Transverse colon (tissue), 4 donors: ENCODE data around the gene REG4. TPM values are rescaled to one million over a fixed set of nuclear protein-coding genes. Genes with fewer than 3 reads are reported as not detected.
A peak's percentile ranks its signal among the peaks of the same experiment; 100 is the strongest.

Source experiments
- DNase-seq: peaks from one replicate; pipeline ENCODE4 v3.0.0-alpha.2; 2019
- H3K27ac ChIP-seq, 4 donors: fragments of 200-600 bp; sonication (generic); 2 replicates each; pipeline ENCODE4 v1.5.1; 2016 to 2018; ENCODE audit warnings: inconsistent platforms in 4 of 4
- H3K27me3 ChIP-seq: fragments of 200-600 bp; sonication (generic); 2 replicates; pipeline ENCODE4 v1.5.1; 2017; ENCODE audit warnings: inconsistent platforms
- H3K36me3 ChIP-seq, 4 donors: fragments of 200-600 bp; sonication (generic); 2 replicates each; pipeline ENCODE4 v1.5.1; 2017 to 2019; ENCODE audit warnings: inconsistent platforms in 4 of 4
- H3K4me1 ChIP-seq, 4 donors: fragments of 200-600 bp; sonication (generic); 2 replicates each; pipeline ENCODE4 v1.5.1; 2017 to 2020; ENCODE audit warnings: inconsistent platforms in 4 of 4
- H3K4me3 ChIP-seq, 4 donors: fragments of 200-600 bp; sonication (generic); 1 replicate in 1 of 4; 2 replicates in 3 of 4; pipeline versions ENCODE4 v1.5.1 to v1.6.1; 2017 to 2019; ENCODE audit warnings: inconsistent platforms in 4 of 4
- H3K9me3 ChIP-seq, 2 donors: fragments of 200-600 bp; sonication (generic); 2 replicates each; pipeline ENCODE4 v1.5.1; 2017 to 2019; ENCODE audit warnings: inconsistent platforms in 2 of 2
- EP300 ChIP-seq: sonication (generic); formaldehyde crosslinking; IDR thresholded peaks from one replicate; pipeline ENCODE4 v1.6.1; 2017; ENCODE audit warnings: antibody characterized with exemption, low read depth
- POLR2A ChIP-seq: fragments of 450-650 bp; IDR thresholded peaks from one replicate; pipeline ENCODE4 v1.6.1; 2016; ENCODE audit warnings: antibody characterized with exemption, mild to moderate bottlenecking, moderate library complexity
- POLR2AphosphoS5 ChIP-seq, 3 donors: sonication (generic); formaldehyde crosslinking; IDR thresholded peaks; one replicate each; pipeline ENCODE4 v1.6.1; 2016; ENCODE audit warnings: antibody characterized with exemption in 3 of 3
- WGBS, 2 donors: methylation state at CpG; one replicate each; pipeline ENCODE4 v1.1.5; 2018; ENCODE audit warnings: low coverage in 1 of 2; 5-methylcytosine and 5-hydroxymethylcytosine counted together
- in situ Hi-C, 4 donors: fragments of 200-750 bp; cut with MboI; loops; one replicate each; pipeline versions ENCODE4 v1.15.0 to v1.15.1; 2017; ENCODE audit warnings: low sequenced_read_pairs in 3 of 4, low pct_ligation_motif_present in 1 of 4, low pct_unique_long_range_greater_than_20kb in 1 of 4
- intact Hi-C: fragments of 100-400 bp; cut with DNase I; formaldehyde crosslinking; loops from one replicate; pipeline ENCODE4 v1.15.1; 2023; ENCODE audit warnings: low total_unique reads
- total RNA-seq, 4 donors: library from RNA; depleted of rRNA; stranded (reverse); fragments of >200 nt; gene quantifications; one replicate each; pipeline ENCODE4 v1.1.0, GENCODE V29; 2016
- TF ChIP-seq, protein P1 (sequence below), 5 experiments: fragments of 200-600 bp in 3 of 5; fragments of 450-650 bp in 2 of 5; sonication (generic) in 3 of 5; IDR thresholded peaks; 1 replicate in 2 of 5; 2 replicates in 3 of 5; pipeline ENCODE4 v1.5.1; 2016 to 2017; ENCODE audit warnings: antibody characterized with exemption in 5 of 5, inconsistent platforms in 3 of 5, mild to moderate bottlenecking in 2 of 5, moderate library complexity in 1 of 5

Gene REG4
- total RNA-seq, 4 donors from 2014 or later: 0.48 to 11.9 (median 3.2) TPM; not detected in 1

DNA sequence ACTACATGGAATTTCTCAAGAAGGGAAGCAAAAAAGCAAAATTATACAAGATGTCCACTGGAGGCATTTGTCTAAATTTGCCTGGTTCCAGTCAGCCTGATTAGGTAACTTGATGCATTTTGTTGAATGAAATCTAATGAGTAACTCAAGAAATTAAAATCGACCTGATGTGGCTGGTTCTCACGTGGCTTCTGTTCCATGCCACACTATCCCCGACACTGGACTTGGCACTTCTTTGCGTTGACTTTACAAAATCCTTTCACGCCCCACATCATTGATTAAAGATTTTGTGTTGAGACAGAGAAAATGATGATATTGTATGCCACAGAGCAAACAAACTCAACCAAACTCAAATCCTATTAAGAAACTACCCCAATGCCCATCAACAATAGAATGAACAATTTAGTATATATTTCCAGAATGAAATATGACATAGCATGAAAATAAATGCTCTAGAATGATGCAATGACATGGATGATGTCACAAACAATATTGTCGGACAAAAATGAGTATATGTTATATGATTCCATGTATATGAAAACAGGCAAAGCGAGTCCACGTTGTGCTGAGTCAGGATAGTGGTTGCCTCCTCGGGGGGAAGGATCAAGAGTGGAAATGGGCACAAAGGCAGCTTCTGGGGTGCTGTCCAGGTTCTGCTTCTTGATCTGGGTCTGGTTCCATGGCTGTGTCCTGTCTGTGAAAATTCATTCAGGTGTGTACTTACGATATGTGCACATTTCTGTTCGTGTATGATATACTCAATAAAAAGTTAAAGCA, 29.6 kb downstream of the REG4 start:
- Histone ChIP-seq H3K27ac (peak overlapping the region in 2 of 4 donors; percentile 77 to 86), H3K9me3 (no peaks in the 10 kb centered on the region), H3K27me3 (no peaks in the 10 kb centered on the region), H3K4me3 (no peak overlapping the region), H3K36me3 (no peaks in the 10 kb centered on the region), H3K4me1 (peaks cover 23 to 64% (median 37%) of the 10 kb centered on the region in 4 donors)
- TF ChIP-seq, protein P1, sequence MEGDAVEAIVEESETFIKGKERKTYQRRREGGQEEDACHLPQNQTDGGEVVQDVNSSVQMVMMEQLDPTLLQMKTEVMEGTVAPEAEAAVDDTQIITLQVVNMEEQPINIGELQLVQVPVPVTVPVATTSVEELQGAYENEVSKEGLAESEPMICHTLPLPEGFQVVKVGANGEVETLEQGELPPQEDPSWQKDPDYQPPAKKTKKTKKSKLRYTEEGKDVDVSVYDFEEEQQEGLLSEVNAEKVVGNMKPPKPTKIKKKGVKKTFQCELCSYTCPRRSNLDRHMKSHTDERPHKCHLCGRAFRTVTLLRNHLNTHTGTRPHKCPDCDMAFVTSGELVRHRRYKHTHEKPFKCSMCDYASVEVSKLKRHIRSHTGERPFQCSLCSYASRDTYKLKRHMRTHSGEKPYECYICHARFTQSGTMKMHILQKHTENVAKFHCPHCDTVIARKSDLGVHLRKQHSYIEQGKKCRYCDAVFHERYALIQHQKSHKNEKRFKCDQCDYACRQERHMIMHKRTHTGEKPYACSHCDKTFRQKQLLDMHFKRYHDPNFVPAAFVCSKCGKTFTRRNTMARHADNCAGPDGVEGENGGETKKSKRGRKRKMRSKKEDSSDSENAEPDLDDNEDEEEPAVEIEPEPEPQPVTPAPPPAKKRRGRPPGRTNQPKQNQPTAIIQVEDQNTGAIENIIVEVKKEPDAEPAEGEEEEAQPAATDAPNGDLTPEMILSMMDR (IDR thresholded peaks at IDR 0.05): no peak
- no peak for TF ChIP-seq EP300
- no peak for TF ChIP-seq POLR2A
- no peak for TF ChIP-seq POLR2AphosphoS5 (IDR thresholded peaks at IDR 0.05)
- WGBS, 2 donors: 90 to 93% methylated on average over 7 to 11 of the region's 11 CpGs
- in situ Hi-C loops (no loop called here), intact Hi-C loops (no loop called here)
- DNase-seq: no peak

DNA sequence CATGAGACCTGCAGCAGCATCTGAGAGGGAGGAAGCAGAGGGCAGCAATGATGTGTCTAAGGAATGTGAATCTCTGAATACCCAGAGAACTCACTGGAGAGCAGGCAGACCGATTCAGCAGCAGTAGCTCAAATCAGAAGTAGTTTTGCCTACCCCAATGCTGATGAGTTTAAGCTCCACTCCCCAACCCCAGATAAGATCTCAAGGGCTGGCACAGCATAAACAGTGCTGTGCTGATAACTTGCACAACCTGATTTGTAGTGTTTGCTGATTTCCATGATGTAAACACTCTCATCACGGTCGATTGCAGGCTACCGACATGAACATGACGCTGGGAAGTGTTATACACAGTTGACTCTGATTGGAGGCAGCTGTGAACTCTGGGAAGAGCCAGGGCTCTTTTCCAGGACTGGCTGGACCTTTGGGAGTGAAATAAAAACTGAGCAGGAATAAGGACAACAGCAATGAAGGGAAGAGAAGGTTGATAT, 31.3 kb downstream of the REG4 start:
- 35% methylated on average over 5 of the region's 5 CpGs; no CpG with 5 or more reads in 1 of the 2 donors for WGBS, 2 donors
- no peaks in the 10 kb centered on the region for H3K36me3 ChIP-seq
- peaks cover 22 to 54% (median 44%) of the 10 kb centered on the region in 4 donors for H3K4me1 ChIP-seq
- H3K27me3 ChIP-seq: no peaks in the 10 kb centered on the region
- DNase-seq: peak; percentile 70
- peak overlapping the region in 2 of 4 donors; percentile 4 to 10 for H3K4me3 ChIP-seq
- H3K9me3 ChIP-seq: no peaks in the 10 kb centered on the region
- peak overlapping the region; percentile 77 to 86 (median 82) for H3K27ac ChIP-seq
- peak; percentile 45 to 88 (median 65) for TF ChIP-seq POLR2AphosphoS5 (IDR thresholded peaks at IDR 0.05)
- TF ChIP-seq, protein P1 (IDR thresholded peaks at IDR 0.05): no peak
- intact Hi-C loops: no loop called here
- in situ Hi-C loops: no loop called here

DNA sequence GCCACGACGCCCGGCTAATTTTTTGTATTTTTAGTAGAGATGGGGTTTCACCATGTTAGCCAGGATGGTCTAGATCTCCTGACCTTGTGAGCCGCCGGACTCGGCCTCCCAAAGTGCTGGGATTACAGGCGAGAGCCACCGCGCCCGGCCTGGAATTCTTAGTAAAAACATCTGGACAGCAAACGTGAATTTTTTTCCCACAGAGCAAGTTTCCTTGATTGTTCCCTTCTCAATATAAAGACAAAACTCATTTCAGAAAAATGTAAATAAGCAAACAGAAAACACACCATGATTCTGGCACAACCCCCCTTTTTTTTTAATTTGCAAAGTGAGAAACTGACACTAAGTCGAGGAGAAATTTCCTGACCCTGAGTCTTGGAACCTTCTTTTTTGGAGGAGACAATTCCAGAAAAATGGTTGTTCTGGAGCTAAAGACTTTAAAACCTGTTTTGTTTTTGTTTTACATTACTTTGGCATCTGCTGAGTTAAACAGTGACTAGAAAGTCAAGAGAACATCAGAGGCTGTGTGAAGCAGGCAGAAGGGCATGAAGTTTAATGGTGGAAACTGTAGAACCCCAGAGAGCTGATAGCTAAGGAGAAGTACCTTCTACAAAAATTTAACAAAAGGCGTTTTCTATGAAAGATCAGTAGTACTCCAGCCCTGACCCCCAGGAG, 32.2 kb downstream of the REG4 start:
- Histone ChIP-seq H3K36me3 (no peaks in the 10 kb centered on the region), H3K27me3 (no peaks in the 10 kb centered on the region), H3K4me1 (peaks cover 24 to 54% (median 45%) of the 10 kb centered on the region in 4 donors), H3K9me3 (no peaks in the 10 kb centered on the region), H3K4me3 (no peak overlapping the region), H3K27ac (peak overlapping the region; percentile 77 to 86 (median 82))
- intact Hi-C loops: no loop called here
- 70 to 72% methylated on average over 6 to 13 of the region's 13 CpGs for WGBS, 2 donors
- no peak for TF ChIP-seq POLR2AphosphoS5 (IDR thresholded peaks at IDR 0.05)
- no peak for TF ChIP-seq EP300
- TF ChIP-seq, protein P1 (IDR thresholded peaks at IDR 0.05): no peak
- TF ChIP-seq POLR2A: no peak
- in situ Hi-C loops: no loop called here
- no peak for DNase-seq

DNA sequence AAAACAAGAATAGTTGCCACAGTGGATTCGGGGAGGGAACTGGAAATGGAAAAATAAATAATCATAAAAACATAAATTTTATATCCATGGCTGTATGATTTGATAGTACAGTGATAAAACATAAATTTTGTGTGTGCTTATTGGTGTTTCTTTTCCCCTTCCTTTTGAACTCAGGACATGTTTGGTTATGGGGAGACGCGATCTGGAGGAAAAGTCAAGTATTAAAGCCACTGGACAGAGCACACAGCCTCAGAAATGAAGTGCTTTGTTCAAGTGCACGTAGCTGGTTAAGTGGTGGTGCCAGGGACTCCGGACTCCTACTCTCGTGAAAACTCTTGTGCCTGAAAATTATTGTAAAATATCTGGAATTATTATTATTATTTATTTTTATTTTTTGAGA, 32.9 kb downstream of the REG4 start:
- Histone ChIP-seq H3K36me3 (no peaks in the 10 kb centered on the region), H3K9me3 (no peaks in the 10 kb centered on the region), H3K27ac (peak overlapping the region; percentile 77 to 86 (median 82)), H3K4me3 (no peak overlapping the region), H3K27me3 (no peaks in the 10 kb centered on the region), H3K4me1 (peaks cover 20 to 54% (median 47%) of the 10 kb centered on the region in 4 donors)
- in situ Hi-C loops: no loop called here
- intact Hi-C loops: no loop called here
- 63 to 84% methylated on average over 6 of the region's 6 CpGs for WGBS, 2 donors
- no peak for DNase-seq
- TF ChIP-seq POLR2AphosphoS5 (IDR thresholded peaks at IDR 0.05) (peak in 2 of 3 donors; percentile 45 to 51), EP300 (no peak)
